Amygdala (tissue), 56 donors: ENCODE measurements around the gene VASP.

Source experiments
- DNase-seq, 56 donors: peaks; one replicate each; lab custom pipeline; 2025; lab: John Stamatoyannopoulos, UW

Gene VASP

GRCh38 chr19:45473367-45473681 is 34.0 kb upstream of the VASP start:
- DNase-seq, result no peak

- no peak for DNase-seq
Measured at GRCh38 chr19:45473682-45474605, 33.3 kb upstream of the VASP start.

DNA sequence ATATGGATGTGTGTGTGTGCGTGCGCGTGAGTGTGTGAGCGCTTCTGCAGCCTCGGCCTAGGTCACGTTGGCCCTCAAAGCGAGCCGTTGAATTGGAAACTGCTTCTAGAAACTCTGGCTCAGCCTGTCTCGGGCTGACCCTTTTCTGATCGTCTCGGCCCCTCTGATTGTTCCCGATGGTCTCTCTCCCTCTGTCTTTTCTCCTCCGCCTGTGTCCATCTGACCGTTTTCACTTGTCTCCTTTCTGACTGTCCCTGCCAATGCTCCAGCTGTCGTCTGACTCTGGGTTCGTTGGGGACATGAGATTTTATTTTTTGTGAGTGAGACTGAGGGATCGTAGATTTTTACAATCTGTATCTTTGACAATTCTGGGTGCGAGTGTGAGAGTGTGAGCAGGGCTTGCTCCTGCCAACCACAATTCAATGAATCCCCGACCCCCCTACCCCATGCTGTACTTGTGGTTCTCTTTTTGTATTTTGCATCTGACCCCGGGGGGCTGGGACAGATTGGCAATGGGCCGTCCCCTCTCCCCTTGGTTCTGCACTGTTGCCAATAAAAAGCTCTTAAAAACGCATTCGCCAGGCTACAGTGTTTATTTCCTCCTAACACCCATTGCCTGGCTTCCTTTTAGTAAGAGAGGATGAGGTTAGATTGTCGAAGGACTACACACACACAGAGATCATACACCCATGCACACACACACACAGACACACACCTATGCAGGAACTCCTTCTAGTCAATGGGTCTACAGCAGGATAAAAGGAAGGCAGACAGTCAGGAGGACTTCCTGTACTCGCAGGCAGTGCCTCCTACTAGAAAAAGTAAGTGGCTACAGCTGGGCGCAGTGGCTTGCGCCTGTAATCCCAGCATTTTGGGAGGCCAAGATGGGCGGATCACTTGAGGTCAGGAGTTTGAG is 32.4 kb upstream of the VASP start:
- DNase-seq, result no peak

- DNase-seq, result no peak
Measured at GRCh38 chr19:45475537-45476291, 31.6 kb upstream of the VASP start.

DNA sequence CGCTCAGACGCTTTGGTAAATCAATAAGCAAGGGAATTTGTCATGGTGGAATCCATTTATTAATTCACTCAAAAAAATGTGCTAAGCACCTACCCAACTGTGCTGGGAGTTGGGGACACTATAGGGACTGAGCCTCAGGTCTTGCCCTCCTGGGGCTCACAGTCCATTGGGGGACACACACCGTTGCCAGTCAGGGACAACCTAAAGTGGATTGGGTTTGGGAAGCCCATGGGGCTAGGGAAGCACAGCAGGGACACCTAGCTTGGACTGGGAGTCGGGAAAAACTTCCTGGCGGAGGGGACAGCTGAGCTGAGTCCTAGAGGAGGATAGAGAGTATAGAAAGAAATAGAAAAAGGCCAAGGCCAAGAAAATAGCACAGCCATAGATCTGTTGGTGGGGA is 31.0 kb upstream of the VASP start:
- DNase-seq, result no peak

- no peak for DNase-seq
Measured at GRCh38 chr19:45477186-45477585, 30.1 kb upstream of the VASP start.

- DNase-seq, result peak in 4 of 56 donors; percentile 24 to 52 (median 36)
Measured at GRCh38 chr19:45477713-45478453, 29.4 kb upstream of the VASP start.

- peak in 55 of 56 donors; percentile 38 to 95 (median 77) for DNase-seq
Measured at GRCh38 chr19:45478454-45479238, 28.6 kb upstream of the VASP start.

DNA sequence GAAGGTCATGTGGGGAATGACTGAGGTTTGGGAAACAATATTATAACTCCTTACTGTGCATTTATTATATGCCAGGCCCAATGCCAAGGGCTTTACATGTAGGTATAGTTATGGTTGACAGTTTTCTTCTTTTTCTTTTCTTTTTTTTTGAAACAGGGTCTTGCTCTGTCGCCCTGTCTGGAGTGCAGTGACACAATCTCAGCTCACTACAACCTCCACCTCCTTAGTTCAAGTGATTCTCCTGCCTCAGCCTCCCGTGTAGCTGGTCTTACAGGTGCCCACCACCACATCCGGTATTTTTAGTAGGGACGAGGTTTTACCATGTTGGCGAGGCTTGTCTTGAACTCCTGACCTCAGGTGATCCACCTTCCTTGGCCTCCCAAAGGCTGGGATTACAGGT is 24.2 kb upstream of the VASP start:
- no peak for DNase-seq

GRCh38 chr19:45484273-45484945 is 22.9 kb upstream of the VASP start:
- no peak for DNase-seq

DNA sequence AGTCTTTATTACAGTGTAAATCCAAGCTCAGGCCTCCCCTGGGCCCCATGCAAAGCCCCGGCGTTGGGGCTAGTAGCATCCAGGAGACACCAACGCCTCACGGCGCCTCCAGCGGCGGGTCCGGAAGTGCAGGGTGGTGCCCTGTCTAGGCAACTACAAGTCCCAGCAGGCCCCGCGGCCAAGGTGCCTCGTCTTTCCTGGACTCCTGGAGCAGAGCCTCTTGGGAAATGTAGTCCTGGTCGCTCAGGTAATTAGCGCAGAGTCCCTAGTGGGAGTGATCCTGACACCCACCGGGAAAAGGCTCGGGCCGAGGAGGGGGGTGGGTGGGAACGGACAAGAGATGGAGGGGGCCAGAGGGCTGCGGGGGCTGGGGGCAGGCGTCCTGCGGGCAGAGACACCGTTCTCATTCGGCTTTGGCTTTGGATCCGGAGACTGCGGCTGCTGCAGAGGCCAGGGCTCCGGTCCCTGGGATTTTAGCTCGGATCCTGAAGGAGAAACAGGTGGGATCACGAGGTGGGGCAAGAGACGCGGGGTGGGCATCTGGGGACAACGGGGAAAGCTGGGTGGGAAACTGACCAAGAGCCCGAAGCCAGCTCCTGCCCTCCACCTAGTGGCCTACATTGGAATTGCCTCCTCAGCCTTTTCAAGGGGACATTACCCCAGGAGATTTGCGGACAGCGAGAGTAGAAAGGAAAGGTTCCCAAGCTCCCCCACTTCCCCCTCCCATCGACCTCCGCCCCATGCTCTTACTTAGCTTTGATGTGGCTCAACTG is 21.8 kb upstream of the VASP start:
- DNase-seq, result peak in 55 of 56 donors; percentile 51 to 99 (median 91)

DNA sequence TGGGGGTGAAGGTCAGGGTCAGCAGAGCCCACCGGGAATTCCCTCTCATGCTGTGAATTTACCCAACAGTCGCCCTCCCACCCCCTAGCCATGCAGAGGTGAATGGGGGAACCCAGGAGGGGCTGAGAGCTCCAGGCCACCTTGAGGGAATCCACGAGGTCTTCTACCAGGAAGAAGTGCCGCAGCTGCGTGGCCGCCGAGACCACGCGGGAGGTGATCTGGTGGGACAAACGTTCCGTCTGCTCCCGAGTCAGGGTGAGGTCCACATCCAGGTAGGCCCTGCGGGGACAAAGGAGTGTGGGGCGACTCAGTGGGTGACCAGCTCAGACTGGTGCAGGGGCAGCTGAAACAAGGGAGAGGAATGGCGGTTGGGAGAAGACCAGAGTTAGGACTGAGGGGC is 18.6 kb upstream of the VASP start:
- no peak for DNase-seq

DNA sequence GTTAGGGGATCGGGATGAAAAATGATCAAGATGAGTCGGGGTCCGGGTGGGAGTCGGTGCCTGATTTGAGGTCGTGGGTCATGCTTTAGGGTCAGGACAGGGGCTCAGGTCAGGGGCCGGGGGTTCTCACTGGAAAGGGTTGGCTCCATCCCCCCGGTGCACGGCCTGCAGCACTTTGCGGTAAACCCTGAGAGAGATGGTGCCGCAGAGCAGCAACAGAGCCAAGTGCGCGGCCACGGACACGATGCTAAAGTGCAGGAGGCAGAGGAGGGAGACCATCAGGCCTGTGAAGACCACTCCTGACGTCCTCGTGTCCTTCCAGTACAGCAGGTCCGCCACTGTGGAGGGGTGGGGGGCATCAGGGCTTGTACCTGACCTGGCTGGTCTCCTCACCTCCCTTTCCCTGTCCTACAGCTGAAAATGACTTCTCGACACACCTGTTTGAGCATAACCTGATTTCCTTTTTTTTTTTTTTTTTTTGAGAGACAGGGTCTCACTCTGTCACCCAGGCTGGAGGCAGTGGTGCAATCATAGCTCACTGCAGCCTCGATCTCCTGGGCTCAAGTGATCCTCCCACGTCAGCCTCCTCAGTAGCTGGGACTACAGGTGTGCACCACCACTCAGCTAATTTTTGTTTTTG is 17.9 kb upstream of the VASP start:
- DNase-seq, result no peak

DNA sequence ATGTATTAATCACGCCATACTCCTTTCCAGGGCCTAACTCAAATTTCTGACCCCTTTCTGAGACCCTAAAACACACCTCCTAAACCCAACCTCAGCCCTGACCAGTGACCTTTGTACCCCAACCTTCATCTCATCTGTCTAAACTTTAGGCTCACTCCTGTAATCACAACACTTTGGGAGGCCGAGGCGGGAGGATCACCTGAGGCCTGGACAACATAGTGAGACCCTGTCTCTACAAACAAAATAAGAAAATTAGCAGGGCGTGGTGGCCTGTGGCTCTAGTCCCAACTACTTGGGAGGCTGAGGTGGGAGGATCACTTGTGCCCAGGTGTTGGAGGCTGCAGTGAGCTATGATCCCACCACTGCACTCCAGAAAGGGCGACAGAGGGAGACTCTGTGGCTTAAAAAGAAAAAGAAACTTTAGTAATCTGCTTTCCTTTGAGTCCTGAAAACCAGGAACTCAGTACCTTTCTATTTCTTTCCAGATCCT is 15.1 kb upstream of the VASP start:
- DNase-seq, result no peak

DNA sequence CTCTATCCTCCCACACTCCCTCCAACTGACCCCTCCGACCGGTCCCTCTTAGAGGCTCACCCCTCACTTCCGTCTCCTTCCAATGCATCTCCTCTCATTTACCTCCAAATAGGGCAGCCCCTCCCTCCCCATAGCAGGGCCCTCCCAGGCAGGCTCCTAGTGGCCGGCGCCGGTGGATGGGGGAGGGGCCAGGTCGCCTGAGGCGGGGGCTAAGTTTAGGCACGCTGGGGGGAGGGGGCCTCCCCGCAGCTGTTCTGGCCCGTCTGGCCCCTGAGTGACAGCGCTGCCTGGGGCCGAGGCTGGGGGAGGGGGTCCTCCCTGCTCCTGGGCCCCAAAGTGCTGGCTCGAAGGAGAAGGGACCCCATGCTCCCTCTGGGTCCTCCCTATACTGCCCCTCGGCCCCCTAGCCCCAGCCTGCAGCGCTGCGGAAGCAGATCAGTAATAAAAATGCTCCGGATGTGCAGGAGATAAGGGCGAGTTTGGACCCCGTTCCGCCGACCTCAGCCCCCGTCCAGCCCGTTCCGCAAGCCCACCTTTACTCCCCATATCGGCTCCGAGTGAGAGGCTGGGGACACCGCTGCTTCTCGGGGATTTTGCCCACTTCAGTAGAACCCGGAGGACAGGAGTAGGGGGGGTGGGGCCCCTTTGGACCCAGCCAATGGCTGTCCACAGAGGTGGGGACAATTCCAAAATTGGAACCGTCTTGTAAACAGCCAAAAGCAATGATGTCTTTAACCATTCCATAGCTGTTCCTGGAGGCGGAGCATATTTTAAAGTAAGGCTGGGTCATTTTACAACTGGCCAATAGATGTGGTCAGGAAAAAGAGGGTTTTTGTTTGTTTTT is 14.4 kb upstream of the VASP start:
- peak in 26 of 56 donors; percentile 5 to 65 (median 29) for DNase-seq

GRCh38 chr19:45494261-45494916 is 12.9 kb upstream of the VASP start:
- no peak for DNase-seq
